ENCODE data around the gene RENBP.

GRCh38 chrX:153928846-153929245, 15.6 kb downstream of the RENBP start:
- TF ChIP-seq TCF12 (IDR thresholded peaks at IDR 0.05; ENCODE audit: low read depth), result no peak
- TF ChIP-seq EP300 (IDR thresholded peaks at IDR 0.05; ENCODE audit: borderline replicate concordance), result no peak
- TF ChIP-seq TEAD4 (IDR thresholded peaks at IDR 0.05), result no peak
- TF ChIP-seq, protein P1, sequence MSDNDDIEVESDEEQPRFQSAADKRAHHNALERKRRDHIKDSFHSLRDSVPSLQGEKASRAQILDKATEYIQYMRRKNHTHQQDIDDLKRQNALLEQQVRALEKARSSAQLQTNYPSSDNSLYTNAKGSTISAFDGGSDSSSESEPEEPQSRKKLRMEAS (IDR thresholded peaks at IDR 0.05), result no peak
- no peak for TF ChIP-seq RAD21 (IDR thresholded peaks at IDR 0.05; ENCODE audit: low read depth)
- no peak for TF ChIP-seq EGR1 (IDR thresholded peaks at IDR 0.05)
- TF ChIP-seq CREB1 (IDR thresholded peaks at IDR 0.05; ENCODE audit: low read depth), result no peak

Data from Ishikawa (cell line).